GM12892 (cell line): ENCODE data around the gene HSPB2.

Source experiments
- POLR2A ChIP-seq: IDR thresholded peaks from 2 replicates; pipeline ENCODE4 v1.6.1; 2011; ENCODE audit warnings: low read depth, low read length, control low read depth
- POLR2AphosphoS5 ChIP-seq: IDR thresholded peaks from 2 replicates; pipeline ENCODE4 v1.6.1; 2011; ENCODE audit warnings: low read depth, low read length, control low read depth

- TF ChIP-seq POLR2AphosphoS5 (no peak), POLR2A (no peak)
Measured at GRCh38 chr11:111918390-111919256, 6.1 kb downstream of the HSPB2 start, which contains the start of gene C11orf52.
